HEK293 (cell line): Measurements from ENCODE around the gene FOXL2NB.

Source experiments
- REPIN1 ChIP-seq: fragments of 450-650 bp; formaldehyde crosslinking; IDR thresholded peaks from 2 replicates; pipeline ENCODE4 v1.5.1; 2017; ENCODE audit warnings: missing biosample characterization, missing genetic modification characterization, low read depth
- SP2 ChIP-seq: fragments of 450-650 bp; formaldehyde crosslinking; IDR thresholded peaks from 2 replicates; pipeline ENCODE4 v1.5.1; 2016; ENCODE audit warnings: missing biosample characterization, missing genetic modification characterization
- SP3 ChIP-seq: fragments of 450-650 bp; formaldehyde crosslinking; IDR thresholded peaks from 2 replicates; pipeline ENCODE4 v1.5.1; 2016; ENCODE audit warnings: missing biosample characterization, missing genetic modification characterization
- ZNF776 ChIP-seq: fragments of 450-650 bp; formaldehyde crosslinking; IDR thresholded peaks from 2 replicates; pipeline ENCODE4 v1.5.0; 2017; ENCODE audit warnings: missing biosample characterization, missing genetic modification characterization, borderline replicate concordance
- TF ChIP-seq, protein P1 (sequence below): fragments of 450-650 bp; formaldehyde crosslinking; IDR thresholded peaks from 2 replicates; pipeline ENCODE4 v1.5.1; 2016; ENCODE audit warnings: missing biosample characterization, missing genetic modification characterization
- TF ChIP-seq, protein P2 (sequence below): fragments of 450-650 bp; formaldehyde crosslinking; optimal IDR thresholded peaks from 2 replicates; pipeline ENCODE3; 2016; ENCODE audit warnings: missing biosample characterization, mild to moderate bottlenecking, missing genetic modification characterization

DNA sequence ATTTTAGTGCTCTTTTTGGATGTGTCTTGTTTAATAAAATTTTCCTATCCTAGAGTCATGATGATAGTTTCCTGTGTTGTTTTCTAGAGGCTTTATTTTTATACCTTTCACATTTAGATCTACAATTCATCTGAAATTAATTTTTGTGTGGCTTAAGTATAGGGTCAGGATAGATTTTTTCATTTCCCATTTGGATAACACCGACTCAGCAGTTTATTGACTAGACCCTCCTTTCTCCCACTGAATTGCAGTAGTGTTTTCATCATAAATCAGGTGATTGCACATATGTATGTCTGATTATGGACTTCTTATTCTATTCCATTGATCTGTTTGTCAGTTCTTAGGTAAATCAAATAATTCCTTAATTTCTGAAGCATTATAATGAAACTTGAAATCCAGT lies 48.7 kb downstream of the FOXL2NB start:
- TF ChIP-seq, protein P1, sequence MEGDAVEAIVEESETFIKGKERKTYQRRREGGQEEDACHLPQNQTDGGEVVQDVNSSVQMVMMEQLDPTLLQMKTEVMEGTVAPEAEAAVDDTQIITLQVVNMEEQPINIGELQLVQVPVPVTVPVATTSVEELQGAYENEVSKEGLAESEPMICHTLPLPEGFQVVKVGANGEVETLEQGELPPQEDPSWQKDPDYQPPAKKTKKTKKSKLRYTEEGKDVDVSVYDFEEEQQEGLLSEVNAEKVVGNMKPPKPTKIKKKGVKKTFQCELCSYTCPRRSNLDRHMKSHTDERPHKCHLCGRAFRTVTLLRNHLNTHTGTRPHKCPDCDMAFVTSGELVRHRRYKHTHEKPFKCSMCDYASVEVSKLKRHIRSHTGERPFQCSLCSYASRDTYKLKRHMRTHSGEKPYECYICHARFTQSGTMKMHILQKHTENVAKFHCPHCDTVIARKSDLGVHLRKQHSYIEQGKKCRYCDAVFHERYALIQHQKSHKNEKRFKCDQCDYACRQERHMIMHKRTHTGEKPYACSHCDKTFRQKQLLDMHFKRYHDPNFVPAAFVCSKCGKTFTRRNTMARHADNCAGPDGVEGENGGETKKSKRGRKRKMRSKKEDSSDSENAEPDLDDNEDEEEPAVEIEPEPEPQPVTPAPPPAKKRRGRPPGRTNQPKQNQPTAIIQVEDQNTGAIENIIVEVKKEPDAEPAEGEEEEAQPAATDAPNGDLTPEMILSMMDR (tag by site-specific recombination): no peak
- TF ChIP-seq ZNF776 (tag by site-specific recombination) (no peak), SP3 (no peak), SP2 (no peak), REPIN1 (tag by site-specific recombination) (no peak)
- TF ChIP-seq, protein P2, sequence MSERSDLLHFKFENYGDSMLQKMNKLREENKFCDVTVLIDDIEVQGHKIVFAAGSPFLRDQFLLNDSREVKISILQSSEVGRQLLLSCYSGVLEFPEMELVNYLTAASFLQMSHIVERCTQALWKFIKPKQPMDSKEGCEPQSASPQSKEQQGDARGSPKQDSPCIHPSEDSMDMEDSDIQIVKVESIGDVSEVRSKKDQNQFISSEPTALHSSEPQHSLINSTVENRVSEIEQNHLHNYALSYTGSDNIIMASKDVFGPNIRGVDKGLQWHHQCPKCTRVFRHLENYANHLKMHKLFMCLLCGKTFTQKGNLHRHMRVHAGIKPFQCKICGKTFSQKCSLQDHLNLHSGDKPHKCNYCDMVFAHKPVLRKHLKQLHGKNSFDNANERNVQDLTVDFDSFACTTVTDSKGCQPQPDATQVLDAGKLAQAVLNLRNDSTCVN: no peak
